HepG2 (cell line): Measurements from ENCODE around the gene UBFD1. TPM values are rescaled to one million over a fixed set of nuclear protein-coding genes. Genes with fewer than 3 reads are reported as not detected.

Experiments used
- DNMT1 ChIP-seq: sonication (generic); formaldehyde crosslinking; IDR thresholded peaks from 2 replicates; pipeline ENCODE4 v1.5.1; 2020; ENCODE audit warnings: mild to moderate bottlenecking, missing genetic modification reagents
- KDM1A ChIP-seq: IDR thresholded peaks from 2 replicates; pipeline ENCODE4 v1.6.1; 2016; ENCODE audit warnings: missing compliant biosample characterization
- MIER3 ChIP-seq: IDR thresholded peaks from 2 replicates; pipeline ENCODE4 v1.6.1; 2016; ENCODE audit warnings: missing compliant biosample characterization, borderline replicate concordance
- POLR2G ChIP-seq: fragments of 200-400 bp; formaldehyde crosslinking; IDR thresholded peaks from 2 replicates; pipeline ENCODE4 v1.6.1; 2018; ENCODE audit warnings: mild to moderate bottlenecking, low read depth, low read length, moderate library complexity
- SALL1 ChIP-seq: sonication (generic); formaldehyde crosslinking; IDR thresholded peaks from 2 replicates; pipeline ENCODE4 v1.8.0; 2022; ENCODE audit warnings: mild to moderate bottlenecking, missing genetic modification reagents
- SP1 ChIP-seq, 2 experiments: fragments of 450-650 bp in 1 of 2; sonication (generic) in 1 of 2; formaldehyde crosslinking in 1 of 2; IDR thresholded peaks; 2 replicates each; pipeline versions ENCODE4 v1.4.0 to v1.6.1; 2016 to 2020; ENCODE audit warnings: missing genetic modification reagents in 1 of 2
- ZFP36L2 ChIP-seq: sonication (generic); formaldehyde crosslinking; IDR thresholded peaks from 2 replicates; pipeline ENCODE4 v1.4.0; 2020; ENCODE audit warnings: missing genetic modification reagents
- ZNF562 ChIP-seq: sonication (generic); formaldehyde crosslinking; IDR thresholded peaks from 2 replicates; pipeline ENCODE4 v1.8.0; 2022; ENCODE audit warnings: missing genetic modification reagents, borderline replicate concordance
- ZNF761 ChIP-seq: sonication (generic); formaldehyde crosslinking; conservative IDR thresholded peaks from 2 replicates; pipeline ENCODE4 v1.4.0; 2020; ENCODE audit warnings: mild to moderate bottlenecking, missing genetic modification reagents
- ZNF792 ChIP-seq: IDR thresholded peaks from 2 replicates; pipeline ENCODE4 v1.6.1; 2016
- polyA plus RNA-seq, 8 experiments: library from polyadenylated mRNA; depleted of rRNA in 3 of 8; stranded (reverse) in 7 of 8; unstranded in 1 of 8; fragments of >200 nt; fragmentation: Illumina TruSeq in 4 of 8; extraction: Trizol in 4 of 8; gene quantifications; 2 replicates each; pipeline versions ENCODE4 v1.2.1 to v1.2.3, GENCODE V29; 2011 to 2016; ENCODE audit warnings: low read depth in 4 of 8, missing spikeins in 1 of 8, mixed read lengths in 1 of 8; ENCODE audit not compliant: insufficient read depth in 1 of 8
- total RNA-seq, 5 experiments: library from RNA; depleted of rRNA; stranded (reverse); fragments of >200 nt; fragmentation: Illumina TruSeq; extraction: Trizol; gene quantifications; 2 replicates each; pipeline ENCODE4 v1.2.3, GENCODE V29; 2016; ENCODE audit warnings: low read depth in 1 of 5
- TF ChIP-seq, protein P1 (sequence below): sonication (generic); formaldehyde crosslinking; IDR thresholded peaks from 2 replicates; pipeline ENCODE4 v1.4.0; 2020; ENCODE audit warnings: missing genetic modification reagents
- TF ChIP-seq, protein P2 (sequence below): IDR thresholded peaks from 2 replicates; pipeline ENCODE4 v1.6.1; 2016; ENCODE audit warnings: missing compliant biosample characterization, missing genetic modification reagents, borderline replicate concordance
- TF ChIP-seq, protein P3 (sequence below): sonication (generic); formaldehyde crosslinking; IDR thresholded peaks from 2 replicates; pipeline ENCODE4 v1.9.0; 2022; ENCODE audit warnings: missing genetic modification reagents, mild to moderate bottlenecking, borderline replicate concordance
- TF ChIP-seq, protein P4 (sequence below): sonication (generic); formaldehyde crosslinking; IDR thresholded peaks from 2 replicates; pipeline ENCODE4 v1.5.1; 2020; ENCODE audit warnings: mild to moderate bottlenecking, missing genetic modification reagents, borderline replicate concordance

Gene UBFD1
- total and polyA plus RNA-seq, 2 of the 13 experiments (the other 11 are each of a cell fraction or from before 2014, with no cell fraction given): 100 to 111 TPM

DNA sequence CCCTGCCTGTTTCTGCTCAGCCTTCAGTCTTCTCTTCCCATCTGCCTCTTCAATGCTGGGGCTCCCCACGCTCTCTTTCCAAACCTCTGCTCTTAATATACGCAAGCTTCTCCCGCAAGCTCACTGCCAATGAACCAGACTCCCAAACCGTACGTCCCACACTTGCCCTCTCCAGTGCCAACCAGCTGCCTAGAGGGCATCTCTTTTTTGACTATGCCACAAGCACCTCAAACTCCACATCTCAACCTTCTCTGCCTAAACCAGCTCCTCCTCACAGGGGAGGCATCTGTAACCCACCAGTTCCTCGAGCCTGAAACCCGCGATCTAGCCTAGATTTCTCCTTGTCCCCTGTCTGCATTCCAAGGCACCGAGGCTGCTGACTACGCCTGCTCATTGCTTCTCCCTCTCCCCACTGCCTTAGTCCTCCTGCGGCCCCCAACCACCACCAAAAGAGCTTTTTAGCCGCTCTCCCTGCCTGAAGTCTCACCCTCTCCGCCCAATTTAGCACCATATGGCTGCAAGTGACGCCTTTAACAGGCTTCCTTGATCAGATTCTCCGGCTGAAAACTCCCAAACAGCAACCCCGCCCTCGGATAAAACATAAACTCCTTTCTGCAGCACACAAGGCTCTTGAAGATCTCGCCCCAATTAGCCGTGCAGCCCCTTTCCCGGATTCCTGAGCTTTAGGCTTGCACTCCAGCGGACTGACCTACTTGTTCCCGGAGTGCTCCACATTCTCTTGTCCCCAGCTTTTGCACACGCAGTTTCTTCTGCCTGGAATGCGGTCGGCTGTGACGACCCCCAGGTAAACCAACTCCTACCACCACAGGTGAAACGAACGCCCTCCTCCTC, 48.7 kb upstream of the UBFD1 start (continued):
- TF ChIP-seq, protein P1, sequence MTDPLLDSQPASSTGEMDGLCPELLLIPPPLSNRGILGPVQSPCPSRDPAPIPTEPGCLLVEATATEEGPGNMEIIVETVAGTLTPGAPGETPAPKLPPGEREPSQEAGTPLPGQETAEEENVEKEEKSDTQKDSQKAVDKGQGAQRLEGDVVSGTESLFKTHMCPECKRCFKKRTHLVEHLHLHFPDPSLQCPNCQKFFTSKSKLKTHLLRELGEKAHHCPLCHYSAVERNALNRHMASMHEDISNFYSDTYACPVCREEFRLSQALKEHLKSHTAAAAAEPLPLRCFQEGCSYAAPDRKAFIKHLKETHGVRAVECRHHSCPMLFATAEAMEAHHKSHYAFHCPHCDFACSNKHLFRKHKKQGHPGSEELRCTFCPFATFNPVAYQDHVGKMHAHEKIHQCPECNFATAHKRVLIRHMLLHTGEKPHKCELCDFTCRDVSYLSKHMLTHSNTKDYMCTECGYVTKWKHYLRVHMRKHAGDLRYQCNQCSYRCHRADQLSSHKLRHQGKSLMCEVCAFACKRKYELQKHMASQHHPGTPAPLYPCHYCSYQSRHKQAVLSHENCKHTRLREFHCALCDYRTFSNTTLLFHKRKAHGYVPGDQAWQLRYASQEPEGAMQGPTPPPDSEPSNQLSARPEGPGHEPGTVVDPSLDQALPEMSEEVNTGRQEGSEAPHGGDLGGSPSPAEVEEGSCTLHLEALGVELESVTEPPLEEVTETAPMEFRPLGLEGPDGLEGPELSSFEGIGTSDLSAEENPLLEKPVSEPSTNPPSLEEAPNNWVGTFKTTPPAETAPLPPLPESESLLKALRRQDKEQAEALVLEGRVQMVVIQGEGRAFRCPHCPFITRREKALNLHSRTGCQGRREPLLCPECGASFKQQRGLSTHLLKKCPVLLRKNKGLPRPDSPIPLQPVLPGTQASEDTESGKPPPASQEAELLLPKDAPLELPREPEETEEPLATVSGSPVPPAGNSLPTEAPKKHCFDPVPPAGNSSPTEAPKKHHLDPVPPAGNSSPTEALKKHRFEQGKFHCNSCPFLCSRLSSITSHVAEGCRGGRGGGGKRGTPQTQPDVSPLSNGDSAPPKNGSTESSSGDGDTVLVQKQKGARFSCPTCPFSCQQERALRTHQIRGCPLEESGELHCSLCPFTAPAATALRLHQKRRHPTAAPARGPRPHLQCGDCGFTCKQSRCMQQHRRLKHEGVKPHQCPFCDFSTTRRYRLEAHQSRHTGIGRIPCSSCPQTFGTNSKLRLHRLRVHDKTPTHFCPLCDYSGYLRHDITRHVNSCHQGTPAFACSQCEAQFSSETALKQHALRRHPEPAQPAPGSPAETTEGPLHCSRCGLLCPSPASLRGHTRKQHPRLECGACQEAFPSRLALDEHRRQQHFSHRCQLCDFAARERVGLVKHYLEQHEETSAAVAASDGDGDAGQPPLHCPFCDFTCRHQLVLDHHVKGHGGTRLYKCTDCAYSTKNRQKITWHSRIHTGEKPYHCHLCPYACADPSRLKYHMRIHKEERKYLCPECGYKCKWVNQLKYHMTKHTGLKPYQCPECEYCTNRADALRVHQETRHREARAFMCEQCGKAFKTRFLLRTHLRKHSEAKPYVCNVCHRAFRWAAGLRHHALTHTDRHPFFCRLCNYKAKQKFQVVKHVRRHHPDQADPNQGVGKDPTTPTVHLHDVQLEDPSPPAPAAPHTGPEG (CRISPR knock-in tag): no peak
- TF ChIP-seq ZNF792 (CRISPR knock-in tag) (no peak), DNMT1 (CRISPR knock-in tag) (no peak), ZNF562 (no peak), ZNF761 (CRISPR knock-in tag) (0 out of 2 replicates have a peak, but pooled peaks have one; percentile 17), SALL1 (CRISPR knock-in tag) (no peak), MIER3 (CRISPR knock-in tag) (no peak), KDM1A (CRISPR knock-in tag) (no peak), POLR2G (no peak), ZFP36L2 (CRISPR knock-in tag) (no peak), SP1 (IDR thresholded peaks at IDR 0.05) (no peak), SP1 (CRISPR knock-in tag; IDR thresholded peaks at IDR 0.05) (no peak)
- TF ChIP-seq, protein P2, sequence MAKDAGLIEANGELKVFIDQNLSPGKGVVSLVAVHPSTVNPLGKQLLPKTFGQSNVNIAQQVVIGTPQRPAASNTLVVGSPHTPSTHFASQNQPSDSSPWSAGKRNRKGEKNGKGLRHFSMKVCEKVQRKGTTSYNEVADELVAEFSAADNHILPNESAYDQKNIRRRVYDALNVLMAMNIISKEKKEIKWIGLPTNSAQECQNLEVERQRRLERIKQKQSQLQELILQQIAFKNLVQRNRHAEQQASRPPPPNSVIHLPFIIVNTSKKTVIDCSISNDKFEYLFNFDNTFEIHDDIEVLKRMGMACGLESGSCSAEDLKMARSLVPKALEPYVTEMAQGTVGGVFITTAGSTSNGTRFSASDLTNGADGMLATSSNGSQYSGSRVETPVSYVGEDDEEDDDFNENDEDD (CRISPR knock-in tag): no peak
- TF ChIP-seq, protein P3, sequence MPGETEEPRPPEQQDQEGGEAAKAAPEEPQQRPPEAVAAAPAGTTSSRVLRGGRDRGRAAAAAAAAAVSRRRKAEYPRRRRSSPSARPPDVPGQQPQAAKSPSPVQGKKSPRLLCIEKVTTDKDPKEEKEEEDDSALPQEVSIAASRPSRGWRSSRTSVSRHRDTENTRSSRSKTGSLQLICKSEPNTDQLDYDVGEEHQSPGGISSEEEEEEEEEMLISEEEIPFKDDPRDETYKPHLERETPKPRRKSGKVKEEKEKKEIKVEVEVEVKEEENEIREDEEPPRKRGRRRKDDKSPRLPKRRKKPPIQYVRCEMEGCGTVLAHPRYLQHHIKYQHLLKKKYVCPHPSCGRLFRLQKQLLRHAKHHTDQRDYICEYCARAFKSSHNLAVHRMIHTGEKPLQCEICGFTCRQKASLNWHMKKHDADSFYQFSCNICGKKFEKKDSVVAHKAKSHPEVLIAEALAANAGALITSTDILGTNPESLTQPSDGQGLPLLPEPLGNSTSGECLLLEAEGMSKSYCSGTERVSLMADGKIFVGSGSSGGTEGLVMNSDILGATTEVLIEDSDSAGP (CRISPR knock-in tag): 0 out of 2 replicates have a peak, but pooled peaks have one; percentile 11
- TF ChIP-seq, protein P4, sequence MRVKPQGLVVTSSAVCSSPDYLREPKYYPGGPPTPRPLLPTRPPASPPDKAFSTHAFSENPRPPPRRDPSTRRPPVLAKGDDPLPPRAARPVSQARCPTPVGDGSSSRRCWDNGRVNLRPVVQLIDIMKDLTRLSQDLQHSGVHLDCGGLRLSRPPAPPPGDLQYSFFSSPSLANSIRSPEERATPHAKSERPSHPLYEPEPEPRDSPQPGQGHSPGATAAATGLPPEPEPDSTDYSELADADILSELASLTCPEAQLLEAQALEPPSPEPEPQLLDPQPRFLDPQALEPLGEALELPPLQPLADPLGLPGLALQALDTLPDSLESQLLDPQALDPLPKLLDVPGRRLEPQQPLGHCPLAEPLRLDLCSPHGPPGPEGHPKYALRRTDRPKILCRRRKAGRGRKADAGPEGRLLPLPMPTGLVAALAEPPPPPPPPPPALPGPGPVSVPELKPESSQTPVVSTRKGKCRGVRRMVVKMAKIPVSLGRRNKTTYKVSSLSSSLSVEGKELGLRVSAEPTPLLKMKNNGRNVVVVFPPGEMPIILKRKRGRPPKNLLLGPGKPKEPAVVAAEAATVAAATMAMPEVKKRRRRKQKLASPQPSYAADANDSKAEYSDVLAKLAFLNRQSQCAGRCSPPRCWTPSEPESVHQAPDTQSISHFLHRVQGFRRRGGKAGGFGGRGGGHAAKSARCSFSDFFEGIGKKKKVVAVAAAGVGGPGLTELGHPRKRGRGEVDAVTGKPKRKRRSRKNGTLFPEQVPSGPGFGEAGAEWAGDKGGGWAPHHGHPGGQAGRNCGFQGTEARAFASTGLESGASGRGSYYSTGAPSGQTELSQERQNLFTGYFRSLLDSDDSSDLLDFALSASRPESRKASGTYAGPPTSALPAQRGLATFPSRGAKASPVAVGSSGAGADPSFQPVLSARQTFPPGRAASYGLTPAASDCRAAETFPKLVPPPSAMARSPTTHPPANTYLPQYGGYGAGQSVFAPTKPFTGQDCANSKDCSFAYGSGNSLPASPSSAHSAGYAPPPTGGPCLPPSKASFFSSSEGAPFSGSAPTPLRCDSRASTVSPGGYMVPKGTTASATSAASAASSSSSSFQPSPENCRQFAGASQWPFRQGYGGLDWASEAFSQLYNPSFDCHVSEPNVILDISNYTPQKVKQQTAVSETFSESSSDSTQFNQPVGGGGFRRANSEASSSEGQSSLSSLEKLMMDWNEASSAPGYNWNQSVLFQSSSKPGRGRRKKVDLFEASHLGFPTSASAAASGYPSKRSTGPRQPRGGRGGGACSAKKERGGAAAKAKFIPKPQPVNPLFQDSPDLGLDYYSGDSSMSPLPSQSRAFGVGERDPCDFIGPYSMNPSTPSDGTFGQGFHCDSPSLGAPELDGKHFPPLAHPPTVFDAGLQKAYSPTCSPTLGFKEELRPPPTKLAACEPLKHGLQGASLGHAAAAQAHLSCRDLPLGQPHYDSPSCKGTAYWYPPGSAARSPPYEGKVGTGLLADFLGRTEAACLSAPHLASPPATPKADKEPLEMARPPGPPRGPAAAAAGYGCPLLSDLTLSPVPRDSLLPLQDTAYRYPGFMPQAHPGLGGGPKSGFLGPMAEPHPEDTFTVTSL (CRISPR knock-in tag): no peak
